ELF-1 (cell line): Measurements from ENCODE around the gene B4GALT6.

Source experiments
- DNase-seq: peaks from one replicate; pipeline ENCODE4 v3.0.0-alpha.2; 2016; ENCODE audit warnings: low read depth, low spot score

The B4GALT6 gene

DNA sequence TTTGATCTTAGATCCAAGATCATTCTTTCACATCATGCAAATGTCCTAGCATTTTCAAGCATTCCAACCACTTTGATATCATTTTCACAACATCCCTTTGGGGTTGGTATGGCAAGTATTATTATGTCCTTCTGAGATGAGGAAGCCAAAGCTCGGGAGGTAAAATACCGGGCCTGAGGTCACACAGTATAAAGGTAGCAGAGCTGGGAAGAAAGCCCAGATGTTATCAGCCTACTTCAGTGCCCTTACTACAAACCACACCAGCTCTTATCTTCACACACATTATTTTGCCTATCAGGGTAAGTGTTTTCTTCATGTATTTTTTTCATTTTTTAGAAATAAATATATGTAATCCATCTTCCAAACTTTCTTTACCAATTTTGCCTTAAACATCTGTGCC is 4.2 kb upstream of the B4GALT6 start:
- no peak for DNase-seq

DNA sequence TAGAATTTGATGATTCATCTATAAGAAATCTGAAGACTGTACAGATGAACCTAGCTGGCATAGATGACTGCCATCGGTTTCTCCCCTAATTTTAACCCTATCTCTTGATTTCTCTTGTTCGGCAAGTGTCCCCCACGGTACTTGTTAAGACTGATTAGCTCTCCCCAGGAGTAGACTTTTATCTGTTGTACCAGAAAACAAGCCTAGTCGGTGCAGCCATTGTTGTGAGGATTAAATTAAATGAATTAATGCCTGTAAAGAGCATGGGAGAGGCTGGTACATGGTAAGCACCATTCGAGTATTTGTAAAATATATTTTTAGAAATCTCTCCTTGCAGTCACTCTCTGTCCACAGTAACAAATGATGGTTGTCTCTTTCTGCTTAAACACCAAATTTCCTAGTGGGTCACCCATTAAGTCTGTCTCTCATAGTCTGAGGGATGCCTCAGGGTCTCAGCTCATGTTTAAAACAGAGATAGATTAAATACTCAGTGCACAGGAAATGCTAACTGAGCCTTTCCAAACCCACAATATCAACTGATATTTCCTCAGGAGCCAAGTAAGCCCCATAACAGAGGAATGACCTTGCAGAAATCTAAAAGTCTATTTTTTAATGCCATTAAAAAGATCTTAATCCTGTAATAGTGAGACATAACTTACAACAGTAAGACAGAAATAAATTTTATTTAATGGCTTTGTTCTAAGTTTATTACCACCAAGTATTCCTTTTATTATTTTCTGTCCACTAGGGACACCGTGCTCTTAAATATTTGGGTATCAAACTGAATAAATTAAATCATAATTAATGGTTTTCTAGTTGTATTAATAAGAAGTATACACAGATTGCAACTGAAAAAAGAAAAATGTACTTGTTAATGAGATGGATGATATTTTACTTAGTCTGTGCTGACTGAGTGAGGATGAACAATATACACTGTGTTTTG is 2.9 kb upstream of the B4GALT6 start:
- DNase-seq, result no peak

DNA sequence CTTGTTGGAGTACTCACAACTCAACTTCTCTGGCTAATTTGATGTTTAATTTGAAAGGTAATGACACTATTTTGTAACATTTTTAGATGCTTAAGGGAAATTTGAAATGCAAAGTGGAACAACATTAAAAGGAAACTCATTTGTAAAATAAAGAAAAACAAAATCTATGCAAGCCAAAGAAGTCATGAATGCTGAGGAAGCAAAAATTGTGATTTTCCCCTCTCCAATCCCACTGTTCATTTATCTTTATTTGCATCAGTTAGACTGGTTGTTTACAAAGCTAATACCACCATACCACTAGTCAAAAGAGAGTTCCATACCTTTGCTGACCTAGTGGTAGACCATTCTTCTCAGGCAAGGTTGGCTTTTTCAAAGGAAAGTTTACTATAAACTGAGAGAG is 2.2 kb upstream of the B4GALT6 start:
- DNase-seq, result no peak

DNA sequence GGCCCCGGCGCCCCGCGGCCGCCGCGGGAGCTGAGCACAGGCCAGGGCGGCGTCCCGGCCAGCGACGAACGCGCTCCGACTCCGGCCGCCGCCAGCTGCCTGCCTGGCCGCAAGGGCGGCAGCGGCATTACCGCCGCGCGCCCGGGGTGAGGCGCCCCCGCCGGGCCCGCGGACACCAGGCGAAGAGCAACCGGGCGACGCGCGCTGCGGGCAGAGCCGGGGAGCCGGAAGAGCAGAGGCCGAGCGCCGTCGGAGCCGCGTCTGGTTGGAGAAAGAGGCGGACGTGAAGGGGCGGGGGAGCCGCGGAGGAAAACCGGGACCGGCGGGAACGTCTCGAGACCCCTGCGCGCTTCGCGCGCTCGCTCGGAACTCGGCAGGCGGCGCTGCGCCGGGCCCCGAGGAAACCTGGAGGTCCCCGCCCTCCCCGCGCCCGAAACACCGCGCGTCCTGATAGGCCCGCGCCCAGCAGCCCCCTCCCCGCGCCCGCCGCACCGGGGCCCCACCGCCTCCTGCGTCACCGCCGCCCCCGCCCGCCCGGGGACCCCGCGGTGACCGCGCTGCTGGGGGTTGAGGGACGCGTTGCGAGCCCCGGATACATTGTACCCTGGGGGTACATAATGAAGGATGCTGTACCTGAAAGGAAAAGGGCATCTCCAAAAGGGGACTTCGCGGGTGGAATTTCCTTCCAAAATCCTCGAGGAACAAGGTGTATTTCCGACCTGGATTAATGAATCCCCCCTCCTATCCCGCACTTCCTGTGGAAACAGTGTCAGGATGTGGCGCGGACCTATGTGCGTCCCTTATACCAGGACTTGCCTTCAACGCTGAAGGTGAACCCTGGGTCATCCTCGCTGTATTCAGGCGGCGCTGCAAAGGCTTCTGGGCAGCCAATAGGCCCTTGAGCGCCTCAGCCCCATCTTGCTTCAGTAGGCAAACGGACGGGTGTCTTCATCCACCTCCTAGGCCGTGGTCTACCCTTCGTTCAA is 1.0 kb upstream of the B4GALT6 start:
- peak; percentile 84 for DNase-seq

DNA sequence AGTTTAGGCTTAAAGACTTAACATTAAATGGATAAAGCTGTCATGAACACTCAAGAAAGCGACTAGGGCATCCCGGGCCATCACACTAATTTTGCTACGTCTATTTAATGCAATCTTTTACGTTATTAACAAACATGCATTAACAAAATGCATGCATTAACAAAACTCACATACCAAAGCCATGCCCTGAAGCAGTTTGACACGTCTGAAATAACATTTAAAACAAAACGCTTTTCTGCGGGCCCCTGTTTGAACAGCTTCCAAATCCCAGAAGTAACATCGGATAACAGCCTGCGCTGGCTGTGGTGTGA is 458 bp downstream of the B4GALT6 start:
- DNase-seq, result no peak

DNA sequence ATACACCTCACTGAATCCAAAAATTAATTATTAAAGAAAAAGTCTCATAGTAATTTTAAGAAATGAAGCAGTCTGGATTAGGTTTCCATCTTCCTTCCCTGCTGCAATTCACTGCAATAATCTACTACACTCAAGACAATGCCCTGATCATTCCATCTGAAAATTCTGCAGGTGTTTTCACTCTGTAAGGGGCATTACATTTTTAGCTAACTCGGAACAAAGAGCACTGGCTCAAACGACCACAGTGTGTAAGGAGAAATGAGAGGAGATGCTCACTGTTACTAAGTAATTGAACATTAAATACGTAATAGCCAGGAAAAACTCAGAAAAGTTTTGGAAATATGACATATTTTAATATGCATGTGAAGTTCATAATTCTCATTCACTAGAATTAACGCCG is 1.3 kb downstream of the B4GALT6 start:
- no peak for DNase-seq

DNA sequence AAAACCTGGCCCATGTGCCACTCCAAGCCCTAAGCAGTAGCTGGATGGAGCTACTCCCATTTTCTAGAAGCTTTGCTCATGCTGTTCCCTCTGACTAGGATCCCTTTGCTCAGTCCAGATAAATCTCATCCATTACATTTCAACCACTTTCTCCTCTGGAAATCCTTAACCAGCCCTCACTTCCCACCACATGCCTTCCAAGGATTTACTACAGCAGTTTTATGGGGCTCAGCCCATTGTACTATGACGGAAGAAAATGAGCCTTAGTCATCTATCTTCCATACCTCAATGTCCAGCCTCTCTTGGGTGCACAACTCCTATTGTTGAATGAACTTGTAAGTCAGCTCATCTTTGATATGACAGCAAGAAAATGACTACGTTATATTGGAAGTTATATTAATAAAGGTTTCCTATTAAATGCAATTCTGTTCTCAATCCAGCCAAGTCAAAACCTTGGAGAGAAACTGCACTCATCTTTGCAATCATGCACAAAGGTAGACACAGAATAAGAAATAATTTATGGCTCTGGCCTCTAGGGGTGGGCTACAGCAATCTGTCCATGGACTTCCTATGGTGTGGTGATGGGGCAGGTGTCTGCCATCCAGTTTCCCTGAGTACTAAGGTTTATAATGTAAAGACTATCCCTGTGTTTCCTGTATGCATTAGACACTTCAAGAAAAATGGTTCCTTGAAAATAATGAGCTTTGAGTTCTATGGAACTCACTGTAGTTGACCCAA is 3.4 kb downstream of the B4GALT6 start:
- DNase-seq, result no peak

DNA sequence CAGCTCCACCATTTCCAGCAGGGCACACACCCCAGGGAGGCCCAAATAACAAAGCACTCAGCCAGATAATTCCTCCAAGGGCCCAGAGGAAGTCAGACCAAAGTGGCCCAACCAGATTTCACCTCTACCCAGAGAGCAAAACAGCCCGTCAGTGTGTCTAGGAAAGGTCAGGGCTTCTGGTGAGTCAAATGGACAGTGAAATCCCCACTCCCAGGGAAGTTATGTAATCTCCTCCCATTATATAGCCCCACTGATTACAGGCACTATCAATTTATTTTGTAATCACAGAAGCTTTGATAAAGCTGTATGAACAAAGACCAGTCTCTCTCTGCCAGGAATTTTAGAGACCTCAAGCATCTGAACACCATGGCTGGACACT is 4.0 kb downstream of the B4GALT6 start:
- peak; percentile 42 for DNase-seq

DNA sequence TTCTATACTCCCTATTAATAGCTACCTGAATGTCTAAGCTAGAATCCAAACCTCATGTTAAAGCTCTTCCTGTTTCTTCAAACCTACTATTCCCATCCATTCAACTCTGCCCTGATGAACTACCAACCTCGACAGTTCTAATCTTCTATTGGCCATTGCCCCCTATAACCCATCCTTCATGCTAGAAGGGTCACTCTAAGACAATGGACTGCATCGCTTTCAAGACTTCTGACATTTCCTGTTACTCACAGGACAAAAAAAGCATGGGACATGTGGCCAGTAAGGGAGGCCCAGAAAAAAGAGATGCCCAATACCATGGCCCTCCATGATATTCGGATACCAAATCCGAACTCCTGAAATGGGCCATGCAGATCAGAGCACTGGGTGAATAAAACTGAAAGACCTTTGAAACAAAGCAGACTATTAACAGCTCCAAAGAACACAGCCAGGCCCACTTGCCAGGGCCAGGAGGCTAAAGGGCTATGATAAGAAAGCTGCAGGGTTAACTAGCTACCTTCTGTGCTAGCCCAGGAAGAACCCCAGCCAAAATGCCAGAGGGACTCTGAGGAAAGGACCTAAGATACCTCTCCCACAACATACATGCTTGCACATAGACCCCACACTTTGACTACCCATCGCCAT is 4.5 kb downstream of the B4GALT6 start:
- DNase-seq, result no peak

DNA sequence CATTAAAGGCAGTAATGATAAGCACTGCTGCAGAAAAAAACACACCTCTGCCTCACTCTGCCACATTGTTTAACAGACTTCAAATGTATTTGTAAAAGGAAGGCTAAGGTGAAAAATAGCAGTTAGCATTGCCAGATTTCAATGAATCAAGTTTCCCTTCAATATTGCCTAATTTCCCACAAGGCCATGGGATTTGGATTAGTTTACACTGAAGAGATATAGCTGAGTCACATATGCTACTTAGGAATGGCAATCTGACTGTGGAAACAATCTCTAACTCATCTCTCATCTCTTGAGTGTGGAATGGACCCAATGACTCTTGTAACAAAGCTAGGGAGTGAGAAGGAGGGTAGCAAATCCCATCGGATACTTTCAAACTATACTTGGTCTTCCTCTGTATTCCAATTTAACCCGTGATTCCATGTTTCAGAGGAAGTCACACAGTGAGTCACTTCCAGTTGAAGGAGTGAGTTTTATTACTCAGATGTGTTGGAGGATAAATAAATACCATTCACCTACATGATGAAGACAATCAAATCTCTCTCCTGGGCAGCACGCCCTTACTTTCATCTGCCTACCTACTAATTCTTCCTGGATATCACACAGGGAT is 5.1 kb downstream of the B4GALT6 start:
- no peak for DNase-seq

DNA sequence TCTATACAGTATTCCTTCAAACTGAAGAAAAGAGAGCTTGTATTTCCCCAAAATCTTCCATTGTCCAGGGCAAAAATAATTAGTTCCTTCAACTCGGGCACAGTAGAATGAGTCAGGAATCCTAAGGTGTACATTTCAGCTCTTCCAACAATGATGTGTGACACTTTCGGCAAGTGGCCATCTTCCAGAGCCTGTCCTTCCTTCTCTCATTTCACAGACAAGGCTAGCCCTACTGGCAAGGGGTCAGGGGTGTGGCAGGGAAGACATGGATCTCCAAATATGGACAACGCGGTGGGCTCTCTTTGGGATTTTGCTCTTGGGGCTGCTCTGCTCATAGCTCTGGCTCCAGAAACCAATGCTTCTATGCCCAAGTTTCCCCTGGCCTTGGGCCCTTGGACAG is 6.0 kb downstream of the B4GALT6 start:
- DNase-seq, result no peak

DNA sequence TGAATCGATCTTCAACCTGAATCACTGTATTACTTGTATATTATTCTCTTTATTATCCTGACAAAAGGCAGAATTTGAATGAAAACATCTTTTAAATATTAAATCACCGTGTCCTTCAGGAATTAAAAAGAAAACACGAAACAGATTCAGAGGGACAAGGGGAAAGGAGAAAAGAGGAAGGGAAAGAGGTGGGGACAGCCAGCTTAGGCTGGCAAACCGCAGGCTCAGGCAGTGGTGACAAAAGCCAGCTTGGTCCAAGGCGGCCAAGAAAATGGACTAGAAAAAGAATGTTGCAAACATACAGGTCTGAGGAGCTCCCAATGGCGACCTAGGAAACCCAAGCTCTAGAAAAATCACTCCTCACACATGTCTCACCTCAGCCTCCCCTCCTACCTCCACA is 6.8 kb downstream of the B4GALT6 start:
- no peak for DNase-seq

DNA sequence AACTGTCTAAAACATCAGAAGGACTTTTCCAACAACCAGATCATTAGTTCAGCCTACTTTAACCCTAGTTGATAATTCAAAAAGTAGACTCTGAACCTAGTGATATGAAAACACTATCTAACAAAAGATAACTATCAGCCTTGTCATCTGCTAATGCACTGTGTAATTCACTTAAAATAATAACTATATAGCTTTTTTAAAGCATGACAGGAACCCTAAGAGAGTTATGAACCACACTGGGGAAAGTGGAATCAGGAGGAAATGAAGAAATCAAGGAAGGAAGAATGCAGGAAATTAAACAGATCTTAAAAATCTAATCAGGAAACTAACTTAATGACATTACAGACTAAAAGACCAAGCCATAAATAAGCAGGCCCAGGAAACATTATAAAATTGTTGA is 9.0 kb downstream of the B4GALT6 start:
- DNase-seq, result no peak

DNA sequence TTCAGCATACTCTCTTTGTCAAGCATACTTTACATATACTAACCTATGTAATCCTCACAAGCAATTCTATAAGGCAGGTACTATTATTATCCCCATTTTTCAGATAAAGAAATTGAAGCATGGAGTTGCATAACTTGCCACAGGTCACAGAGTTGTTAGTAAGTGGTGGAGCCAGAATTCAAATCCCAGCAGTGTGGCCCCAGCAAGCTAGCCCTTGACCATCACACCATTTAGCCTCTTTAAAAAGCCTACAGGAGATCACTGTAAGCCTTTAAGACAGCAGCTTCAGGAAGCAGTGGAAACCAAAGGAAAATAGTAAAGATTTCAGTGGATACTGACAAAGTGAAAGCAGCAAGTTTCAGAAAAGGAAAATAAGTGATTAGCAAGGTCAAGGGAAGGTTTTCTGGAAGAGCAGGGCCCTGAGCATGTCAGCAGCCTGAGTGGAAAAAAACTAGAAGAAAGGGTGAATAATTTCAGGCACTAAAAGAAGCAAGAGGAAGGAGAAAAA is 11.7 kb downstream of the B4GALT6 start:
- DNase-seq, result no peak

DNA sequence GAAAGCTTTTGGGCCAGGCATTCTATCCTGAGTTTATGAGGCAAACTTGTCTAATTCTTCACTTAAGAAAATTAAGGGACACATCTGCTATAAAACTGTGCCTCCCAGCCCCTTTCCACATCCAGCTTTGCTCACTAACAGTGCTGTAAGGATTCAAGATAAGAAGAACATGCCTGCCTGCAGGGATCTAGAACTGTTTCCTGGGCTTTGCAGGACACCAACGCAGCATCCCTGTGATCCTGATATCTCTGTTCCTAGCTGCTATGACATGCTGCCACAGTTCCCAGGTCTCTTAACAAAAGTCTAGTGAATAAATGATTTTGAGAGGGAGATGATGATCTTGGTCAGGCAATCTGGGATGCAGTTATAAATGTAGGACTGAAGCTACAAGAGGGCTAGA is 12.4 kb downstream of the B4GALT6 start:
- DNase-seq, result no peak

DNA sequence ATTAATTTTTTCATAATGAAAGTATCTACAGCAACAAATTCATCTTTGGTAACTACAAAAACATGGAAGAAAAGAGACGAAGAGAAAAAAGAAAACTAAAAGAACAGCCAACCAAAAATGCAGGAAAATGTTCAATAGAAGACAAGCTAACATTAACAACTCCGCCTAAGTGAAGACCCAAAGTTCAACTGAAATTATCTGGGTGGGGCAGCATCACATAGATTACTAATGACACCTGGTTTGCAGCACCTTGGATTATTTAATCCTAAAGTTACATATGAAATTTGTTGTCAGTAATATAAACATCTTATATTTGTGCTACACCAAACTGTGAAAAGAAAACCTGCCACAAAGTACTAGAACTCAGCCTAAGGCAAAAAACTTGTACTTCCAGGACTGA is 14.8 kb downstream of the B4GALT6 start:
- DNase-seq, result no peak

DNA sequence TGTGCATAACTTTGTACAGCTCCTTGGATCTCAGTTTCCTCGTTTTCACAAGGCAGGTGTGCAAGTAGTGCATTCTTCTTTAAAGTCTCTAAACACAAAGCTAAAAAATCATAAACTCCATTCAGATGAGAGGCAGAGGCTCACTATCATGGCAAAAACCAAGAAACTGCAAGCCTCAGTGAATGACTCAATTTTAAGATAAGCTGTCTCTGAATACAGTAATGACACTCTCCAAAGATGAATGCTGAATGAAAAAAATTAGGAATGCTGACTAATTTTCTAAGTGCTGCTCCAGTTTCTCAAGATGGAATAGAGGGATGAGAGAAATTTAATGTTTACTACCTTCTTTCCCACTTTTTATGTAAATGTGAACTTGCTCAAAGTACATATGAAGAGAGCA is 17.2 kb downstream of the B4GALT6 start:
- no peak for DNase-seq

DNA sequence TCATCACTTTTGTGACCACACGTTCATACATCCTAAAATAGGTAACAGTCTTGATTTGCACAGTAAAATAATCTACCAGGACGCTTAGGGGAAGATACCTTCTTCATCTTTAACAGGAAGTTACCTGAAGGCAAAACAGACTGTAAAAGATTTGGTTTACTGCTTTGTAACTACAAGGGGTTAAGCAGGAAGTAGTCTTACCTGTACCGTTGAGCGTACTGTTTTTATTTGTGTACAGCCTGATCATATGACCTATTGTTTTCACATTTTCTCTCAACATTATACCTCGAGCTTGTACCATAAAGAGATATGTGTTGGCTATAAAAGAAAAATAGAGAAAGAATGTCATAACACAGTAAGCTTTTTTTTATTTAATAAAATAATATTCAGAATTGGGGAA is 18.3 kb downstream of the B4GALT6 start:
- DNase-seq, result no peak

DNA sequence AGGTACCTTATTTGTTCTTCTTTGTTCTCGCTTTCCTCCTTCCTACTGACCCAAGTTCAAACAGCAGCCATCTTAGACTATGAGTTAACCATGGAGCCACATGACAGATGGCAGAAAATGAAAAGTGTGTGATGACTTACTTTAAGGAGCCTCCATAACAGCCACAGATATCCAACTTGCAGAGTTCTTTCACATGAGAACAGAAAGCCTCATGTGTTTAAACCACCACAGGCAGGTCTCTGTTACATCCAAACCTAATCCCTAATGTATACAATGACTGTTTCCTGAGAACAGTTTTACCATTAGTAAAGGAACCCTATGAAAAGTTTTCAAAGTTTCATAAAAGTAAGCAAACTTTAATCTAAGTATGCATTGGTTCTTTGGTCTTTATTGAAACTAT is 20.3 kb downstream of the B4GALT6 start:
- DNase-seq, result no peak

DNA sequence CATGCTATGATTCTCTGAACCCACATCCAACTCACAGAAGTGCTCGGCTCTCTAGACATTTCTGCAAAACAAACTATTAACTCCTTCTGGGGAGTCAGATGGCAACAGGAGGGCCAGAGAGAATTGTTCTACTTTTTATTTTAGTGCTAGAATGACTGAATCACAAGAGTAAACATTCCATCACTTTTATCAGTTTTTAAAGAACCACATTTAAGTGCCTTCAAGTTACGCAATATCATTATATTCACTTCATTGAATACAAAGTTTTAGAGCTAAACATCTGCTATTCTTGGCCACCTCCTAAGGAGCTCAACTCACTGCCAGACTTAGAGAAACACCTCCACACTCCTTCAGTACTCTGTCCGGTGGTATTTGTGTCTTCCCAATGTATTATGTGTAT is 22.4 kb downstream of the B4GALT6 start:
- DNase-seq, result no peak

DNA sequence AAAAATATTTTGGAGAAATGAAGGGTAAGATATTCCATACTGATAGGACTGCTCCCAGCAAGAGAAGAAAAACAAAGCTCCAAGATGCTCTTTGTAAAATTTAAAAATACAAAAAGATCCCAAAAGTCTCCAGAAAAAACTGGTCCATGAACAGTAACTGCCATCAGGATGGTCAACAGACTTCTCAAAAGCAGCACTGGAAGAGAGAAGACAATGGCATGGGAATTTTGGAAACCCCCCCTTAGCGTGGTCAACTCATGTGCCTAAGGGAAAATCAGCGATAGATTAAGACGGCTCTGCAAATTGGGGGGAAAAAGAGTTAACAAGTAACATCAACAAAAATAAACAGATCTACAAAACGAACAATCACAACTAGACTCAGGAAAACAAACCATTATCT is 23.6 kb downstream of the B4GALT6 start:
- DNase-seq, result no peak
